Thymus (tissue), 11 donors: ENCODE measurements around the gene ZNF175. TPM values are rescaled to one million over a fixed set of nuclear protein-coding genes. Genes with fewer than 3 reads are reported as not detected.

Source experiments
- DNase-seq, 9 donors: peaks; one replicate each; pipeline ENCODE4 v3.0.0-alpha.2; 2013; ENCODE audit warnings: low spot score in 9 of 9, low read depth in 6 of 9, missing footprints in 1 of 9
- H3K27ac ChIP-seq, 2 donors: one replicate each; pipeline ENCODE4 v1.5.1; 2013; ENCODE audit warnings: control low read depth in 1 of 2, low read depth in 1 of 2, low read length in 1 of 2, mild to moderate bottlenecking in 1 of 2, moderate library complexity in 1 of 2
- H3K27me3 ChIP-seq, 2 donors: one replicate each; pipeline ENCODE4 v1.5.1; 2013; ENCODE audit warnings: low read length in 1 of 2; ENCODE audit not compliant: control insufficient read depth in 2 of 2, insufficient read depth in 1 of 2
- H3K36me3 ChIP-seq, 2 donors: one replicate each; pipeline ENCODE4 v1.5.1; 2013; ENCODE audit warnings: low read length in 1 of 2, mild to moderate bottlenecking in 1 of 2, moderate library complexity in 1 of 2; ENCODE audit not compliant: control insufficient read depth in 2 of 2, insufficient read depth in 2 of 2
- H3K4me1 ChIP-seq, 2 donors: one replicate each; pipeline ENCODE4 v1.5.1; 2013; ENCODE audit warnings: low read length in 2 of 2; ENCODE audit not compliant: control insufficient read depth in 2 of 2, insufficient read depth in 2 of 2
- H3K4me3 ChIP-seq, 2 donors: one replicate each; pipeline ENCODE4 v1.5.1; 2013; ENCODE audit warnings: low read length in 2 of 2, control low read depth in 1 of 2, mild to moderate bottlenecking in 1 of 2
- H3K9me3 ChIP-seq, 2 donors: one replicate each; pipeline ENCODE4 v1.5.1; 2013; ENCODE audit warnings: low read length in 1 of 2, mild to moderate bottlenecking in 1 of 2; ENCODE audit not compliant: control insufficient read depth in 2 of 2, insufficient read depth in 1 of 2
- WGBS: extraction: QIAGEN DNeasy Blood & Tissue Kit; methylation state at CpG from one replicate; pipeline ENCODE4 v1.1.7; 2013; 5-methylcytosine and 5-hydroxymethylcytosine counted together
- polyA plus RNA-seq: library from polyadenylated mRNA; stranded (reverse); fragments of 200-250 nt; gene quantifications from one replicate; pipeline ENCODE4 v1.2.3, GENCODE V29; 2013
- total RNA-seq: library from RNA; stranded (reverse); fragments of 120-200 nt; gene quantifications from one replicate; pipeline ENCODE4 v1.2.4, GENCODE V29; 2013
- donor health status: healthy.

ZNF175 gene
- total and polyA plus RNA-seq, 2 donors = 3.9 to 4.8 TPM

- Histone ChIP-seq H3K36me3 (peaks cover 7 to 16% of the 10 kb centered on the region in 2 donors), H3K4me1 (peaks cover 10% of the 10 kb centered on the region in 2 donors), H3K27me3 (no peaks in the 10 kb centered on the region), H3K4me3 (no peak overlapping the region), H3K9me3 (no peaks in the 10 kb centered on the region), H3K27ac (no peak overlapping the region)
- DNase-seq = no peak
- 98% methylated on average over 4 of the region's 4 CpGs for WGBS
These were observed 1.8 kb downstream of the ZNF175 start for GRCh38 chr19:51572908-51573307.

GRCh38 chr19:51573331-51573730, 2.2 kb downstream of the ZNF175 start:
- WGBS = over 99% methylated on average over 3 of the region's 3 CpGs
- peaks cover 7 to 16% of the 10 kb centered on the region in 2 donors for H3K36me3 ChIP-seq
- no peak for DNase-seq
- no peaks in the 10 kb centered on the region for H3K27me3 ChIP-seq
- H3K9me3 ChIP-seq = no peaks in the 10 kb centered on the region
- peaks cover 10% of the 10 kb centered on the region in 2 donors for H3K4me1 ChIP-seq
- H3K27ac ChIP-seq = no peak overlapping the region
- H3K4me3 ChIP-seq = no peak overlapping the region

GRCh38 chr19:51576850-51577249, 5.8 kb downstream of the ZNF175 start:
- Histone ChIP-seq H3K27me3 (no peaks in the 10 kb centered on the region), H3K36me3 (peaks cover 24 to 26% of the 10 kb centered on the region in 2 donors), H3K4me3 (no peak overlapping the region), H3K27ac (no peak overlapping the region), H3K4me1 (peaks cover 3 to 6% of the 10 kb centered on the region in 2 donors), H3K9me3 (no peaks in the 10 kb centered on the region)
- WGBS = 97% methylated on average over 6 of the region's 6 CpGs
- DNase-seq = no peak

GRCh38 chr19:51586103-51586728, 15.1 kb downstream of the ZNF175 start:
- Histone ChIP-seq H3K4me1 (no peaks in the 10 kb centered on the region), H3K9me3 (peaks cover 4 to 9% of the 10 kb centered on the region in 2 donors), H3K27me3 (no peaks in the 10 kb centered on the region), H3K36me3 (peaks cover 21 to 35% of the 10 kb centered on the region in 2 donors), H3K27ac (no peak overlapping the region), H3K4me3 (no peak overlapping the region)
- no peak for DNase-seq
- 96% methylated on average over 1 of the region's 1 CpG for WGBS

GRCh38 chr19:51586799-51587198, 15.7 kb downstream of the ZNF175 start:
- Histone ChIP-seq H3K4me1 (no peaks in the 10 kb centered on the region), H3K36me3 (peaks cover 15 to 29% of the 10 kb centered on the region in 2 donors), H3K27me3 (no peaks in the 10 kb centered on the region), H3K4me3 (no peak overlapping the region), H3K27ac (no peak overlapping the region), H3K9me3 (peaks cover 4 to 9% of the 10 kb centered on the region in 2 donors)
- over 99% methylated on average over 4 of the region's 4 CpGs for WGBS
- DNase-seq = no peak

GRCh38 chr19:51587264-51588191, 16.4 kb downstream of the ZNF175 start:
- Histone ChIP-seq H3K9me3 (peaks cover 4 to 9% of the 10 kb centered on the region in 2 donors), H3K27me3 (no peaks in the 10 kb centered on the region), H3K4me1 (no peaks in the 10 kb centered on the region), H3K36me3 (peaks cover 12 to 27% of the 10 kb centered on the region in 2 donors), H3K4me3 (no peak overlapping the region), H3K27ac (no peak overlapping the region)
- WGBS = 98% methylated on average over 9 of the region's 9 CpGs
- DNase-seq = no peak

- H3K27me3 ChIP-seq = no peaks in the 10 kb centered on the region
These were observed 18.4 kb downstream of the ZNF175 start for GRCh38 chr19:51589511-51589910.

GRCh38 chr19:51590441-51590840, 19.4 kb downstream of the ZNF175 start:
- peaks cover 10 to 11% of the 10 kb centered on the region in 2 donors for H3K4me1 ChIP-seq
- 85% methylated on average over 3 of the region's 3 CpGs for WGBS
- H3K27me3 ChIP-seq = no peaks in the 10 kb centered on the region
- H3K27ac ChIP-seq = no peak overlapping the region
- peaks cover 12 to 17% of the 10 kb centered on the region in 2 donors for H3K36me3 ChIP-seq
- H3K9me3 ChIP-seq = peaks cover 4 to 9% of the 10 kb centered on the region in 2 donors
- no peak overlapping the region for H3K4me3 ChIP-seq
- no peak for DNase-seq

More at GRCh38 chr19:51589511-51589910, 18.4 kb downstream of the ZNF175 start:
- Histone ChIP-seq H3K27ac (no peak overlapping the region), H3K4me3 (no peak overlapping the region), H3K9me3 (peaks cover 4 to 9% of the 10 kb centered on the region in 2 donors), H3K4me1 (peaks cover 7 to 10% of the 10 kb centered on the region in 2 donors), H3K36me3 (peaks cover 12 to 17% of the 10 kb centered on the region in 2 donors)
- WGBS = 97% methylated on average over 2 of the region's 2 CpGs
- DNase-seq = no peak

GRCh38 chr19:51592521-51592920, 21.4 kb downstream of the ZNF175 start:
- H3K4me1 ChIP-seq = peaks cover 10 to 11% of the 10 kb centered on the region in 2 donors
- peaks cover under 1 to 1% of the 10 kb centered on the region in 2 donors for H3K36me3 ChIP-seq
- H3K4me3 ChIP-seq = no peak overlapping the region
- no peak for DNase-seq
- 88% methylated on average over 1 of the region's 1 CpG for WGBS
- no peaks in the 10 kb centered on the region for H3K27me3 ChIP-seq
- peaks cover under 1 to 1% of the 10 kb centered on the region in 2 donors for H3K9me3 ChIP-seq
- H3K27ac ChIP-seq = no peak overlapping the region
